HFFc6 (cell line): ENCODE data around the gene SAMD11. TPM values are rescaled to one million over a fixed set of nuclear protein-coding genes. Genes with fewer than 3 reads are reported as not detected.
A peak's percentile ranks its signal among the peaks of the same experiment; 100 is the strongest.

Experiments
- DNase-seq: peaks from one replicate; pipeline ENCODE4 v3.0.0-alpha.2; 2018
- H3K27ac Mint-ChIP-seq: 2 replicates; pipeline ENCODE4 v1.8.0; 2020; ENCODE audit warnings: mild to moderate bottlenecking, mixed read lengths
- H3K27me3 Mint-ChIP-seq: 2 replicates; pipeline ENCODE4 v1.8.0; 2021; ENCODE audit warnings: mild to moderate bottlenecking, moderate library complexity, mixed read lengths; ENCODE audit not compliant: insufficient read depth
- H3K36me3 Mint-ChIP-seq: 2 replicates; pipeline ENCODE4 v1.8.0; 2021; ENCODE audit warnings: low read depth, mixed read lengths
- H3K4me1 Mint-ChIP-seq: 2 replicates; pipeline ENCODE4 v1.8.0; 2020; ENCODE audit warnings: low read depth, mixed read lengths
- H3K4me3 Mint-ChIP-seq: 2 replicates; pipeline ENCODE4 v1.8.0; 2020; ENCODE audit warnings: mild to moderate bottlenecking, moderate library complexity, mixed read lengths
- H3K9me3 Mint-ChIP-seq: 2 replicates; pipeline ENCODE4 v1.8.0; 2020; ENCODE audit warnings: mild to moderate bottlenecking, mixed read lengths
- total RNA-seq, 6 experiments: library from RNA; stranded (reverse); fragmentation: NEBNext Ultra II Directional; extraction: Animal tissue kit (Norgen Biotek cat#: 25700); gene quantifications; 2 replicates in 1 of 6; 3 replicates in 5 of 6; pipeline ENCODE4 v1.2.3, GENCODE V29; 2021
- TF ChIP-seq, protein P1 (sequence below): fragments of 200-600 bp; sonication (generic); IDR thresholded peaks from 2 replicates; pipeline ENCODE4 v1.5.0; 2021; ENCODE audit warnings: antibody characterized with exemption, mild to moderate bottlenecking

Gene SAMD11
- total RNA-seq, 6 experiments from 2014 or later, result 20.6 to 29.3 (median 27.5) TPM

DNA sequence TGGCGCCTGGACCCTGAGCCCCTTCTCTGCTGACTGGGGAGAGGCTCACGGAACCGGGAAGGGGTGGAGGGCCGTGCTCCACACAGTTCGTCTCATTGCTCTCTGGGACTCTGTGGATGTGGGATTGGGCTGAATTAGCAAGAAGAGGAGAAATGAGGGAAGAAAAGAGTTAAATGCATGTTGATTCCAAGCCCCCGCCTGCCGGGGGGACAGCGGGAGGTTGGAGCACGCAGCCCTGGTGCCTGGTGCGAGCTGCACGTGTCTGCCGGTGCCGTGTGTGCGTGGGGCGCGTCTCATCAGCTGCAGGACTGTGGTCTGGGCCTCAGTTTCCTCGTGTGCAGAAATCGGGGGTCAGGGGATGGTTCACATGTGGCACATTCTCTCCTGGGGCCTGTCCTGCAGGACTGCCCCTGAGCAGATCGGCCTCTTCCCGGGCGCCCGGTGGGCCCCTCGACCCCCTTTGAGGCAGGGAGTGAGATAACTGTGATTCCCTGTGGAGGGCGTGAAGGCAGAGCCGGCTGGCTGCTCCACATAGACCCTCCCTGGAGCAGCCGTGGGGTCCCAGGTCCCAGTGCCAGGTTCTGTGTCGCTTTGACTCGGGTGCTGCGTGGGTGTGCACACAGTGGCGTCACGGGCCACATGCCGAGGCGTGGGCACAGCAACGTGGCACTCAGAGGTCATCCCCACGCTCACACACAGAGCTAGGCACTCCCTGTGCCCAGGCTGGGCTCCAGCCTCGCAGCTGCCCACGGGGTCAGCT is 11.4 kb downstream of the SAMD11 start:
- Mint-ChIP-seq H3K4me1 (peaks cover 18% of the 10 kb centered on the region), H3K27ac (no peak overlapping the region), H3K36me3 (no peaks in the 10 kb centered on the region), H3K9me3 (no peaks in the 10 kb centered on the region), H3K27me3 (peaks cover 1% of the 10 kb centered on the region), H3K4me3 (no peak overlapping the region)
- TF ChIP-seq, protein P1, sequence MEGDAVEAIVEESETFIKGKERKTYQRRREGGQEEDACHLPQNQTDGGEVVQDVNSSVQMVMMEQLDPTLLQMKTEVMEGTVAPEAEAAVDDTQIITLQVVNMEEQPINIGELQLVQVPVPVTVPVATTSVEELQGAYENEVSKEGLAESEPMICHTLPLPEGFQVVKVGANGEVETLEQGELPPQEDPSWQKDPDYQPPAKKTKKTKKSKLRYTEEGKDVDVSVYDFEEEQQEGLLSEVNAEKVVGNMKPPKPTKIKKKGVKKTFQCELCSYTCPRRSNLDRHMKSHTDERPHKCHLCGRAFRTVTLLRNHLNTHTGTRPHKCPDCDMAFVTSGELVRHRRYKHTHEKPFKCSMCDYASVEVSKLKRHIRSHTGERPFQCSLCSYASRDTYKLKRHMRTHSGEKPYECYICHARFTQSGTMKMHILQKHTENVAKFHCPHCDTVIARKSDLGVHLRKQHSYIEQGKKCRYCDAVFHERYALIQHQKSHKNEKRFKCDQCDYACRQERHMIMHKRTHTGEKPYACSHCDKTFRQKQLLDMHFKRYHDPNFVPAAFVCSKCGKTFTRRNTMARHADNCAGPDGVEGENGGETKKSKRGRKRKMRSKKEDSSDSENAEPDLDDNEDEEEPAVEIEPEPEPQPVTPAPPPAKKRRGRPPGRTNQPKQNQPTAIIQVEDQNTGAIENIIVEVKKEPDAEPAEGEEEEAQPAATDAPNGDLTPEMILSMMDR, result no peak
- DNase-seq, result no peak

DNA sequence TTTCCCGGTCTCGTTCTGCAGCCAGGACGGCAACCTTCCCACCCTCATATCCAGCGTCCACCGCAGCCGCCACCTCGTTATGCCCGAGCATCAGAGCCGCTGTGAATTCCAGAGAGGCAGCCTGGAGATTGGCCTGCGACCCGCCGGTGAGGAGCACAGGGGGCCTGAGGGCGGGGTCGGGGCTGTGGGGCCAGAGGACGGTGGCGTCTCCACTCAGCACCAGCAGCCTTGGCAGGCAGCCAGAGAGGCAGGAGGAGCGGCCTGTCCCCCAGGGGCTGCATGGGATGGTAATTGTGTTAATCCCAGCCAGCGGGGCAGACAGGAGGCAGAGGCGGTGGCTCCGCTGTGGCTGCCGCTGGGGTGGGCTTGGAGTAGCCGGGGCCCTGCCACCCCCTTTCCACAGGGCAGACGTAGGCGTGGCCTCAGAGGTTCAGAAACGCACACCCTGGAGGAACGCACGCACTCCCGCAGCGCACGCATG is 12.1 kb downstream of the SAMD11 start:
- Mint-ChIP-seq H3K27ac (no peak overlapping the region), H3K27me3 (peaks cover 1% of the 10 kb centered on the region), H3K36me3 (no peaks in the 10 kb centered on the region), H3K4me1 (peaks cover 20% of the 10 kb centered on the region), H3K4me3 (no peak overlapping the region), H3K9me3 (no peaks in the 10 kb centered on the region)
- TF ChIP-seq, protein P1, result no peak
- no peak for DNase-seq

DNA sequence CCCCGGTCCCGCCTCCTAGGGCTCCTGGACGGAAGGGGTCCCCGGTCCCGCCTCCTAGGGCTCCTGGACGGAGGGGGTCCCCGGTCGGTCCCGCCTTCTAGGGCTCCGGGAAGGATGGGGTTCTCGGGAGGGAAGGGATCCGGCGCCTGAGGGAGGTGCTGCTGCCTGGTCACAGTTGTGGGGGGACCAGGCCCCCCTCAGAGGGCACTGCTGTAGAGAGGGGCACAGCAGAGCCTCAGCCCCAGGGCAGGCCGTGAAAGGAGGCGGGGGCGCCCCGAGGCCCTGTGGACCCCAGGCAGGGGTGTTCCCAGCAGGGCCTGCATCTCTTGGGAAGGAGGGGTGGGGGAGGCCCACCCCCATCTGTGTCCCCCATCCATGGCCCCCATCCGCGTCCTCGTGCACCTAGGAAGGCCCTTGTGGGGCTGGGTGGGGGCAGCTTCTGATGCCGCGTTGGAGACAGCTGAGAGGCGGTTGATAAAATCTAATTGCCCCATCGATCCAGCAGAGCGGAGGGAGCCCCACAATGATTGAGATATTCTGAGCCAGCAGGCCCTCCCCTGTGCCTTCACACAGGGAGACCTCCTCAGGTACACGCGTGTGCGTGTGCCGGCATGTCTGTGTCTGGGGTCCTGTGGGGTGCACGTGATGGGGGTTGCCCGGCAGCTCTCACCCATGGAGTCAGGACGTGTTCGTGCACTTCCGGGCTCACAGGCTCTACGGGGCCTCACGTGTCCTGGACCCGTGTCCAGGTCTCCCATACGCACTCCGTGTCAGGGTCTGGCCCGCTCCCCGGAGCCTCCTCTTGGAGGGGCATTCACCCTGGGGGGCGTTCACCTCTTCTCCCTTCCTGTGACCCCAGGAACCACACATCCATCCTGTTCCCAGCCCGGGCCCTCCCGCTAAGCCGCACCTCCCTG is 12.9 kb downstream of the SAMD11 start:
- no peak for DNase-seq
- TF ChIP-seq, protein P1, result no peak
- peaks cover 27% of the 10 kb centered on the region for H3K4me1 Mint-ChIP-seq
- peaks cover 3% of the 10 kb centered on the region for H3K27me3 Mint-ChIP-seq
- no peak overlapping the region for H3K27ac Mint-ChIP-seq
- no peaks in the 10 kb centered on the region for H3K36me3 Mint-ChIP-seq
- H3K4me3 Mint-ChIP-seq, result no peak overlapping the region
- H3K9me3 Mint-ChIP-seq, result no peaks in the 10 kb centered on the region

DNA sequence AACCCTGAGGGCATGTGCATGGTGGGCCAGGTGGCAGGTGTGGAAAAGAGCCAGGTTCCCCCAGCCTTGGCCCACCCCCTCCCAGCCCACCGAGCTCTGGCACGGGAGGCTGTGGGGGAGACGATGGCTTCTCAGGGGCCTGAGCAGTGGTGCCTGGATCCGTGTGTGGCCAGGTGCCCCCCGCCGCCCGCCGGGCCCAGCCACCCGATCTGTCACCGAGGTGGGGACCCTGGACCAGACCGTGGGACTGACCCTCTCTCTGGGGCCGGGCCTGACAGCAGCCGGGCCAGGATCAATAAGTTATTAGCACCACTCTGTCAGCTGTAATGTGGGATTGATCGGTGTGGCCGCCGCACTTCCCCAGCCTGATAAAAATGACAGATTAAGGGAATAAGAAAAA is 13.8 kb downstream of the SAMD11 start:
- H3K4me3 Mint-ChIP-seq, result no peak overlapping the region
- no peak overlapping the region for H3K27ac Mint-ChIP-seq
- TF ChIP-seq, protein P1, result no peak
- H3K36me3 Mint-ChIP-seq, result no peaks in the 10 kb centered on the region
- peaks cover 3% of the 10 kb centered on the region for H3K27me3 Mint-ChIP-seq
- H3K9me3 Mint-ChIP-seq, result no peaks in the 10 kb centered on the region
- peaks cover 27% of the 10 kb centered on the region for H3K4me1 Mint-ChIP-seq
- DNase-seq, result no peak

DNA sequence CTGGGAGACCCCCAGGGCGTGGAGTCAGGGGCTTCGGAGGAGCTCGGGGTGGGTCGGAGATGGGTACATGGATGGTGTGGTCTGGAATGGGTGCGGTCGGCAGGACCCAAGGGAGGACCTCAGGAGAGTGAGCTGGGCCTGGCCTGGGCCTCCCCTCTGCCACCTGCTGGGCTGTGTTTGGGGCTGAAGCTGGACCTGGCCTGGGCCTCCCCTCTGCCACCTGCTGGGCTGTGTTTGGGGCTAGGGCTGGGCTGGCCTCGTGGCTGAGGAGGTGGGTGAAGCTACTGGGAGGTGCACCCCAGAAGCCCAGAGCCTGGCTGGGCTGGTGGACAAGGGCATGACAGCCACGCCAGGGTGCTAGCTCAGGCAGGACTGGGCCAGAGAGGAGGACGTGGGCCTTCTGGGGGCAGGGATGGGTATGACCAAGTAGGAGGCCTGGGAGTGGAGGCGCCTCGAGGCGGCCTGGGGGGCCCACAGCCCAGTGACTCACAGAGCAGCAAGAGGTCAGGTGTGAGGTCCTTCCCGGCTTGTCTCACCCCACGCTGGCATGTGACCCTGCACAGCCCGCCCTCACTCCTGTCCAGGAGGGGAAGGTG is 14.5 kb downstream of the SAMD11 start:
- 0 out of 2 replicates have a peak overlapping the region, but pooled peaks have one; percentile 26 for H3K4me3 Mint-ChIP-seq
- H3K27me3 Mint-ChIP-seq, result peaks cover 3% of the 10 kb centered on the region
- TF ChIP-seq, protein P1, result peak; percentile 74
- peak; percentile 71 for DNase-seq
- H3K9me3 Mint-ChIP-seq, result no peaks in the 10 kb centered on the region
- peaks cover 27% of the 10 kb centered on the region for H3K4me1 Mint-ChIP-seq
- H3K27ac Mint-ChIP-seq, result peak overlapping the region; percentile 69; the same call in 1 of the 2 replicates
- no peaks in the 10 kb centered on the region for H3K36me3 Mint-ChIP-seq
